ENCODE results near the gene PRKCA.
A peak's percentile ranks its signal among the peaks of the same experiment; 100 is the strongest.

The PRKCA gene

GRCh38 chr17:66547151-66547865, 244.9 kb downstream of the PRKCA start:
- DNase-seq (ENCODE audit: low read depth in 2 of 2), result no peak

DNA sequence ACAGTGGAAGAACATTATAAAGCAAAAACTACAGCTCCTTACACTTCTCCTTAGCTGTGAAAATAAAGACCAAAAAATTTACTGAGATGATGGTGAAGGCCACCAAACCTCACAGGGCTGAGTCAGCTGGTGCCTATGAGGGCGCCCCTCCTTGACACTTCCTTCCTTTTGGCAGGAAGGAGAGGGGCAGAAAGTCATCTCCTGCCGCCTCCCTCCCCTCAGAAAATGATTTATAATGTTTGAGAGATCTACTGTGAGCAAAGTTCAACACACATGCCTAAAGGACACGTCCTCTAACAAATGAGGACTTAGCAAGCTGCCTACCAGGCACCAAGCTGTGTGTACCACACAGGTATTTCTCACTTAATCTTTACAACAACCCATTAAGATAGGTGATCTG, 245.7 kb downstream of the PRKCA start:
- peak; percentile 45 to 49 for DNase-seq (ENCODE audit: low read depth in 2 of 2)

DNA sequence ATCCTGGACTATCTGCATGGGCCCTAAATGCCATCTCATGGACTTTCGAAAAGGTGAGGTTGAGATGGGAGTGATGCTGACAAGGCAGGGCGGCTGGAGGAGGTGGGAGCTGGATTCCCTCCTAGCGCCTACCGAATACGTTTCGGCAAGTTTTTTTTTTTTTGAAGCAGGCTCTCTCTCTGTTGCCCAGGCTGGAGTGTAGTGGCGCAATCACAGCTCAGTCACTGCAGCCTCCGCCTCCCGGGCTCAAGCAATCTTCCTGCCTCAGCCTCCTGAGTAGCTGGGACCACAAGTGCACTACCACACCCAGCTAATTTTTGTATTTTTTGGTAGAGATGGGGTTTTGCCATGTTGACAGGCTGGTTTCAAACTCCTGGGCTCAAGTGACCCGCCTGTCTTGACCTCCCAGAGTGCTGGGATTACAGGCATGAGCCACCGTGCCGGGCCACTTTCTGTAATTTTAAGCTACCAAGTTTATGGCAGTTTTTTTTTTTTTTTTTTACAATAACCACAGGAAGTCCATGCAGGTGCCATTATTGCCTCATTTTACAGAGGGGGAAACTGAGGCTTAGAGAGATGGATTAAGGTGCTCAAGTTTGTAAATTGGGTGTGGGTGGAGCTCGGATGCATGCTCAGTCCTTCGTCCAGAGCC, 246.4 kb downstream of the PRKCA start:
- DNase-seq (ENCODE audit: low read depth in 2 of 2), result no peak

DNA sequence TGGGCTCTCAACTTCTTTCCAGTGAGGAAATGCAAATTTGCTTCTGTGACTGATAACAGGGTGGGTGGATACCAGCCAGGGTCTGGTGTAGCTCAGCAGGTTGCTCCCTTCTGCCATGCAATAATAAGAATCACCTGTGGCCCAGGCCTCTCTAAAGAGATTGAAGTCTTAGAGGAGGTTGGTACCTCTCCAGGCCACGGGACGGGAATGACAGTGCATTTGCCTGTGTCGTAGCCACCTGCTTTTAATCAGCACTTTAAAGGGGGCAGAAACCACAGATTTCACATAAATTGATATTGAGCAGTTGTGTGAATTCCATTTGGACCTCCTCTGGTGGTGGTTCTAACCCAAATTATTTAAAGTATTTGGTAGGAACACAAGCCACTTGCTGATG, 246.9 kb downstream of the PRKCA start:
- no peak for DNase-seq (ENCODE audit: low read depth in 2 of 2)

DNA sequence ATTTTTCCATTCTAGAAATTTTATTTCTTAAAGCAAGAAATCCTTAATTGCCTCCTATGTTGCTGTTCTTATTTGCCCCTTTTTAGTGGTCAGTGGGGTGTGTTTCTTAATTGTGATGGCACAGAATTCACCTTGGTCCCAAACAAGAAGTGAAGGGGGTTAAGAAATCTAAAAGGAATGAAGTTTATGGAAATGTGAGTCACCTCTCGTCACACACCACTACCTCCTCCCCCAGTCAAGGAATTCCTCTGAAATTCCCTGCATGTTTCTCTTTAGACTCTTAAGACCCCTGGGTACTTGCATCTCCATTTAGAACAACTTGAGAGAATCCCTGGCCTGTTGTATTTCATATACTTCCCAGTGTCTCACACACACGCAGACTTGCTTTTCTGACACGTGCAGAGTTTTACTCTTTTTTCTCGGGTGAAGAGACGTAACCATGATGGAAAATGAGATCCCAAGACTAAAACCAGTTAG, 247.4 kb downstream of the PRKCA start:
- DNase-seq (ENCODE audit: low read depth in 2 of 2), result no peak

- no peak for DNase-seq (ENCODE audit: low read depth in 2 of 2)
These were observed 249.4 kb downstream of the PRKCA start for GRCh38 chr17:66551839-66552238.

- no peak for DNase-seq (ENCODE audit: low read depth in 2 of 2)
These were observed 250.0 kb downstream of the PRKCA start for GRCh38 chr17:66552371-66552770.

DNA sequence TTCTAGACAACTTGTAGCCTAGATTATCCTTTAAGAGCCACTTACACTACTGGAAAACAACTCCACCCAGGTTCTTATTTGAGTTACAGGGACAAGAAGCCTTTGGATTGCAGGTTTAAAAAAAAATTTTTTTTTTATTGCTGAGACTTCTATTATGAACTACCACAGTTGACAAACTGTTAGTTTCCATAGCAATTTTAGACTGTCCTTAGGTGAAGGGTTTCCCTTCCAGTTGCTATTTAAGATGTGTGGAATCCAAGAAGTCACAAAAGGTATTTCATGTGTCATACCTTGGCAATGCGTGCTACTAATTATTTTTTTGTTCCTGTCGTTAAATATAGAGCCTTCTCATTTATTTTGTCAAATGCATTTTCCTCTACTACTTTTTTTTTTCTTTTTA, 253.2 kb downstream of the PRKCA start:
- DNase-seq (ENCODE audit: low read depth in 2 of 2), result no peak

DNA sequence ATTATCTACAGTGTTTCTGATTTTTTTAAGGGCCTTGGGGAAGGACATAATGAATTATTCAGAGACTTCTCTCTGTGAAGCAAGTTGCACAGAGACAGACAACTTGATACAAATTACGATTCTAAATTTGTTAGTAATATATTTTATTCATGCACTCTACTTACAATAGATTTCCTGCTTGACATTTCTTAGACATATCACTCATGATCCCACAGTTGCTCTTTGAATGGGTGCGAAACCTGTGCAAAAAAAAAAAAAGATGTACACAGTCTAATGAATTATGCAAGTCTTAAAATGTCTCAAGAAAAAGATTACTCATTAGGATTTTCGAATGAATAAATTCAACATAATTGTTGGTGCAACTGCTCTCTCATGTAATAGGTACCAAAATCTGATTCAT, 254.8 kb downstream of the PRKCA start:
- DNase-seq (ENCODE audit: low read depth in 2 of 2), result no peak

GRCh38 chr17:66557886-66558285, 255.5 kb downstream of the PRKCA start:
- no peak for DNase-seq (ENCODE audit: low read depth in 2 of 2)

- no peak for DNase-seq (ENCODE audit: low read depth in 2 of 2)
These were observed 258.3 kb downstream of the PRKCA start for GRCh38 chr17:66560691-66561090.

DNA sequence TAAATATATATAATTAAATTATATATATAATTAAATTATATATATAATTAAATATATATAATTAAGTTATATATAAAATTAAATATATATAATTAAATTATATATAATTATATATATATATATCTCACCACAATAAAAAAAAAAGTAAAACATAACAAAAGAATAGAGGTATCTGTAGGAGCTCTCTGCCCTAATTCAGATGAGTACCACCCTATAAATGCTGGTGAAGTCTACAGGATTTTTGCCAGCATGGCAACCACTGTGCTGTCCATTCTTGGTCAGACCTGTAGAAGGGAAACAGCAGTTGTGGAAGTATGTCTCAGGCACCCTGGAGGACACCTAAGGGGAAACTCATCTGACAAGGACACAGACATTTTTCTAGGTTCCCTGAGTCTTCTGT, 259.7 kb downstream of the PRKCA start:
- DNase-seq (ENCODE audit: low read depth in 2 of 2), result no peak

DNA sequence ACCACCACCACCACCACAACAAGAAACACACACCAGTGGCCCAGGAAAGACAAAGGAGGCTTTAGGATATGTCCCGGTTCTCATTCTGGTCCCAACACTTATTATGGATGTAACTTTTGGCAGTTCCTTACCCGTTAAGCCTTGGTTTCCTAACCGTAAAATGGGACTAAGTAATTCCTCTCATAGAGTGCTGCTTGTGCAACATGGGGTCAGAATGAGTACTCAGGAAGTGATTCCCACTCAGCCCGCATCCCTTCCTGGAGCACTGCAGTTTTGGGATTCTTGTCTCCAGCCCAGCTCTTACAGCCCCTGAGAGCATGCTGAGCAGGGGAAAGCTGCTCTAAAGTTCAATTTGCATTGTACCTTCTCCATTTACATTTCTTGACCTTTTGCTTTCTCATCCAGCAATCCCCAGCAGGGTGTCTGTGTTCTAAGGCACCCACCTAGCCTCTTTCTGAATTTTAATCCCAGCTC, 262.6 kb downstream of the PRKCA start:
- no peak for DNase-seq (ENCODE audit: low read depth in 2 of 2)

GRCh38 chr17:66567234-66568170, 265.1 kb downstream of the PRKCA start:
- DNase-seq (ENCODE audit: low read depth in 2 of 2), result peak; percentile 58 to 61

- no peak for DNase-seq (ENCODE audit: low read depth in 2 of 2)
These were observed 267.2 kb downstream of the PRKCA start for GRCh38 chr17:66569572-66569971.

GRCh38 chr17:66570447-66571195, 268.2 kb downstream of the PRKCA start:
- DNase-seq (ENCODE audit: low read depth in 2 of 2), result no peak

DNA sequence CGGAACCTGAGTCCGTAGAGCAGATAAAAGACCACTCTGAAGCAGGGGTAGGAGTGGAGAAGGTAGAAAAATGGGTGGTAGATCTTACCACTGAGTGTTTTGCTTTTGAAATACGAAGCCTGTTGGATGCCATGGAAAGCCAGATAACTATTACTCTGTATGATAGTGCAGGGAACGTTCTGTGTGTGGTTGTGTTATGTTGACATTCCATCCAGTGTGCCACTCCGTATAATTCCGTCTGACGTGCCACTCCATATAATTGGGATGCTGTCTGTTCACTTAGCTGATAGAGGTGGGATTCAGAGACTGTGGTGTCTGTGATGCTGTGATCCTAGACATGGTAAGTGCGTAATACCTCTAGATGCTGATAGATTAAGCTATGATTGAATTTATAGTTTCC, 269.3 kb downstream of the PRKCA start:
- DNase-seq (ENCODE audit: low read depth in 2 of 2), result no peak

DNA sequence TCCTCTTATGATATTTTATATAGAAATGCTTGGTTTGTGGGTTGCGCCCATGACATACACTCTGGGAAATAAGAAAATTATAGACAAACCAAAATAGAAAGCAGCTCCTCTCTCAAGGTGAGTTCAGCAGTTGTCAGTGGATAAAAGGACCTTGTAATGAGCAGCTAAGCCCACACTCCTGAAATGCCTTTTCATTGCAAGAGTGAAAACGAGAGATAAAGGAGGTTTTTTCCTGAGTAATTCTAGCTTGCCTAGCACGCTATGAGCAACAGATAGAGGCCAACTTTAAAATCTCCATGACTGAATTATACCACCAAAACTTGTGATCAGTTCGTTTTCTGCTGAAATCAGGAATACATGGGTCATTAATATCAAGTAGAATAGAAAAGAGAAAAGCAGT, 270.7 kb downstream of the PRKCA start:
- no peak for DNase-seq (ENCODE audit: low read depth in 2 of 2)

DNA sequence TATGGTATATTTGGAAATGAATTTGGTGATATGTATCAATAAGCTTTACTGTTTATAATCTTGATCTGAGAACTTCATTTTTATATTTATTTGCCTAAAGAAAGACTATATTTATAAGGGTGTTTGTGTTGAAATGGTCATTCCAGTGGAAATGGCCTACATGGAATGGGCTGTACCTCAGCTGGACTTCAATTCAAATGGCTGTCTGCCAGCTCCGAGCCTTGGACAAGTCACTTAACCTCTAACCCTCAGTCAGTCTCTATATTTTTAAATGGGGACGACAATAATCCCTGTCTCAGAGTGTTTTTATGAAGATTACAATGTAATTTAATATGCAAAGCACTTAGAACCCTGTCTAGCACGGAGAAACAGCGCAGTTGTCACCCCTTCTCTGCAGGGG, 271.7 kb downstream of the PRKCA start:
- no peak for DNase-seq (ENCODE audit: low read depth in 2 of 2)

DNA sequence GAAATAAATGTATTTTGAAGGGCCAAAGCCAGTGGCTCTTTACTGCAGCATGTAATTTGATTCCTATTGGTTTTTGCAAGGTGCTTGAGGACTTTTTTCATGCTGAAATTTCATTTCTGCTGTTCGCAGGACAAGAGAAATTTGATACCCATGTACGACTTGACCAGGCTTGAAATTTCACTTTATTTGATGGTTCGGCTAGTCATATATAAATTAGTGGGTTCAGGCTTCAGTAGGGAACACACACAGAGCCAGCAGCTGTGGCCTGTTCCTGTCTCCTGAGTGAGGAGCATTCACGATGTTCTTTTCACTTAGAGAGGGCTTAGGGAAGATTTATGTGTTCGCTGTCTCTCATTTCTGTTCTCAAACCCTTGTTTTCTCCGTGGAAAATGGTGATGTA, 274.1 kb downstream of the PRKCA start:
- no peak for DNase-seq (ENCODE audit: low read depth in 2 of 2)

DNA sequence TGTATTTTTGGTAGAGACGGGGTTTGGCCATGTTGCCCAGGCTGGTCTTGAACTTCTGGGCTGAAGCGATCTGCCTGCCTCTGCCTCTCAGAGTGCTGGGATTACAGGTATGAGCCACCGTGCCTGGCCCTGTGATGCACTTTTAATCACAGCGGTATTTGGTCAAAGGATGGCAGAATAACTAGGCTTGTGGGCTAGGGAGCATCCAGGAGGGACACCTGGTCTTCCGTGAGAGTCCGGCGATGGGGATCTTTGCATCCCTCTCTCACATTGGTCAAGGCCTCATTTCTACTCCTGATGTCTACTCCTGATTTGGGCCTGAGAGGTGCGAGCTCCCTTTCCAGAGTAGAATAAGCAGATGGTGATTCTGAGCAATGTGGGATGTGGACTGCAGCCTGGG, 274.6 kb downstream of the PRKCA start:
- DNase-seq (ENCODE audit: low read depth in 2 of 2), result no peak
